GM12878 (cell line): ENCODE data around the gene TRAPPC6A. TPM values are rescaled to one million over a fixed set of nuclear protein-coding genes. Genes with fewer than 3 reads are reported as not detected.

ENCODE experiments used
- ATAC-seq: fragments of 200-7000 bp; cut with Tn5 transposase; 3 replicates; pipeline ENCODE4 v1.9.1; 2020; ENCODE audit warnings: mild to moderate bottlenecking, moderate library complexity
- BruUV-seq: library from RNA; stranded (reverse); fragments of 400-500 nt; replicated peaks from 2 replicates; lab custom pipeline; 2021; lab: Mats Ljungman, UMichigan
- CTCF ChIA-PET: fragments of 300-600 bp; sonication (Branson Sonifier 250); formaldehyde crosslinking; extraction: SDS; loops from one replicate; lab custom pipeline; 2021; ENCODE audit warnings: inconsistent platforms; lab: Yijun Ruan, JAX
- POLR2A ChIA-PET: fragments of 350-600 bp; formaldehyde crosslinking; extraction: SDS; loops from one replicate; lab custom pipeline; 2021; ENCODE audit warnings: inconsistent platforms; lab: Charles Lee
- RAD21 ChIA-PET: fragments of 300-600 bp; sonication (Branson Sonifier 250); formaldehyde crosslinking; loops from one replicate; lab custom pipeline; 2023; ENCODE audit warnings: antibody characterized with exemption; ENCODE audit not compliant: unreplicated experiment; lab: Charles Lee
- SMC1A ChIA-PET: fragments of 300-600 bp; sonication (Branson Sonifier 250); formaldehyde crosslinking; loops from one replicate; lab custom pipeline; 2023; ENCODE audit not compliant: unreplicated experiment, uncharacterized antibody; lab: Charles Lee
- DNase-seq: peaks from one replicate; pipeline ENCODE4 v3.0.0-alpha.2; 2011; ENCODE audit warnings: low read depth, low spot score
- FAIRE-seq: peaks from 3 replicates; lab custom pipeline; 2011; peaks lifted over from hg19 to GRCh38; lab: Jason Lieb, UNC
- H2AFZ ChIP-seq: 2 replicates; pipeline ENCODE4 v1.6.0; 2011; ENCODE audit warnings: low read depth, low read length, control low read depth; ENCODE audit not compliant: control insufficient read depth
- H3K27ac ChIP-seq: 2 replicates; pipeline ENCODE4 v1.5.1; 2011; ENCODE audit warnings: control low read depth; ENCODE audit not compliant: control insufficient read depth, insufficient read depth
- H3K27me3 ChIP-seq, 2 experiments: replicated peaks in 1 of 2; 2 replicates each; pipeline versions ENCODE4 v1.6.0 to v1.6.1; 2011; ENCODE audit warnings: low read length in 1 of 2; ENCODE audit not compliant: control insufficient read depth in 2 of 2, insufficient read depth in 2 of 2
- H3K36me3 ChIP-seq, 2 experiments: 2 replicates each; pipeline ENCODE4 v1.5.1; 2011; ENCODE audit warnings: low read length in 1 of 2; ENCODE audit not compliant: control insufficient read depth in 2 of 2, insufficient read depth in 2 of 2
- H3K4me1 ChIP-seq: 2 replicates; pipeline ENCODE4 v1.6.1; 2011; ENCODE audit warnings: mild to moderate bottlenecking, low read length, moderate library complexity, mixed read lengths; ENCODE audit not compliant: control insufficient read depth, insufficient read depth
- H3K4me2 ChIP-seq: 2 replicates; pipeline ENCODE4 v1.6.0; 2011; ENCODE audit warnings: control low read depth; ENCODE audit not compliant: control insufficient read depth, insufficient read depth
- H3K4me3 ChIP-seq: fragments of 200-600 bp; sonication (generic); 2 replicates; pipeline ENCODE4 v1.5.1; 2016
- H3K79me2 ChIP-seq: 2 replicates; pipeline ENCODE4 v1.6.0; 2011; ENCODE audit warnings: low read length; ENCODE audit not compliant: control insufficient read depth, insufficient read depth
- H3K9ac ChIP-seq: 2 replicates; pipeline ENCODE4 v1.8.0; 2011; ENCODE audit warnings: low read length, control low read depth, mixed read lengths; ENCODE audit not compliant: control insufficient read depth, insufficient read depth
- H3K9me3 ChIP-seq: replicated peaks from 3 replicates; pipeline ENCODE4 v1.5.1; 2011; ENCODE audit warnings: mild to moderate bottlenecking, low read length; ENCODE audit not compliant: control insufficient read depth, insufficient read depth
- H4K20me1 ChIP-seq: 2 replicates; pipeline ENCODE4 v1.6.0; 2011; ENCODE audit not compliant: control insufficient read depth, insufficient read depth
- DPF2 ChIP-seq: fragments of 450-650 bp; IDR thresholded peaks from 2 replicates; pipeline ENCODE4 v1.6.1; 2017; ENCODE audit warnings: mild to moderate bottlenecking
- EED ChIP-seq: sonication (generic); IDR thresholded peaks from 2 replicates; pipeline ENCODE4 v1.6.1; 2016; ENCODE audit warnings: antibody characterized with exemption, low read depth
- FOS ChIP-seq: IDR thresholded peaks from 3 replicates; pipeline ENCODE4 v1.6.1; 2011; ENCODE audit warnings: borderline replicate concordance; ENCODE audit not compliant: insufficient read length; ENCODE audit errors: extremely low read depth
- FOXK2 ChIP-seq: fragments of 450-650 bp; IDR thresholded peaks from 2 replicates; pipeline ENCODE4 v1.6.1; 2017; ENCODE audit warnings: mild to moderate bottlenecking, moderate library complexity
- FOXM1 ChIP-seq: IDR thresholded peaks from 2 replicates; pipeline ENCODE4 v1.6.1; 2012; ENCODE audit warnings: low read depth, mild to moderate bottlenecking, inconsistent platforms, low read length, moderate library complexity
- GATAD2B ChIP-seq: fragments of 450-650 bp; conservative IDR thresholded peaks from 2 replicates; pipeline ENCODE4 v1.6.1; 2017; ENCODE audit warnings: low read depth, mild to moderate bottlenecking, moderate library complexity
- KDM1A ChIP-seq: fragments of 200-600 bp; sonication (generic); IDR thresholded peaks from 2 replicates; pipeline ENCODE4 v1.6.1; 2016; ENCODE audit warnings: borderline replicate concordance
- NFIC ChIP-seq: IDR thresholded peaks from 2 replicates; pipeline ENCODE4 v1.6.1; 2012; ENCODE audit warnings: low read depth, mild to moderate bottlenecking, inconsistent platforms, low read length, moderate library complexity
- NFYB ChIP-seq: IDR thresholded peaks from 2 replicates; pipeline ENCODE4 v1.6.1; 2011; ENCODE audit warnings: low read depth, mild to moderate bottlenecking, low read length, improper control_type of control experiment, moderate library complexity; ENCODE audit not compliant: insufficient read depth
- NRF1 ChIP-seq: conservative IDR thresholded peaks from 2 replicates; pipeline ENCODE4 v1.6.1; 2011; ENCODE audit warnings: mild to moderate bottlenecking, low read depth, low read length, improper control_type of control experiment
- POU2F2 ChIP-seq: IDR thresholded peaks from 3 replicates; pipeline ENCODE4 v1.6.1; 2011; ENCODE audit warnings: low read depth, mild to moderate bottlenecking, low read length, borderline replicate concordance
- RB1 ChIP-seq: fragments of 450-650 bp; formaldehyde crosslinking; IDR thresholded peaks from 2 replicates; pipeline ENCODE4 v1.6.1; 2017; ENCODE audit warnings: mild to moderate bottlenecking, borderline replicate concordance
- RFX5 ChIP-seq: IDR thresholded peaks from 2 replicates; pipeline ENCODE4 v1.6.1; 2011; ENCODE audit warnings: low read depth, low read length, improper control_type of control experiment
- TBL1XR1 ChIP-seq: IDR thresholded peaks from 2 replicates; pipeline ENCODE4 v1.6.1; 2012; ENCODE audit warnings: low read depth, low read length, improper control_type of control experiment
- ZNF217 ChIP-seq: fragments of 450-650 bp; IDR thresholded peaks from 2 replicates; pipeline ENCODE4 v1.6.1; 2017; ENCODE audit warnings: antibody characterized with exemption, mild to moderate bottlenecking
- WGBS: methylation state at CpG from one replicate; pipeline ENCODE4 v1.1.6; 2016; ENCODE audit warnings: low lambda C conversion rate; ENCODE audit not compliant: insufficient replicate concordance, insufficient coverage; ENCODE audit errors: missing lambda C conversion rate; 5-methylcytosine and 5-hydroxymethylcytosine counted together
- in situ Hi-C: fragments of 300-500 bp; cut with MboI; formaldehyde crosslinking; loops from 9 replicates; pipeline ENCODE4 v1.14.3; 2018; ENCODE audit warnings: mixed read lengths
- intact Hi-C: fragments of 100-400 bp; cut with micrococcal nuclease; formaldehyde crosslinking; loops from one replicate; pipeline ENCODE4 v1.14.2; 2022; ENCODE audit not compliant: unreplicated experiment
- polyA plus RNA-seq, 11 experiments: library from polyadenylated mRNA; depleted of rRNA in 4 of 11; unstranded in 6 of 11; stranded (reverse) in 5 of 11; fragments of >200 nt; fragmentation: Nextera tagmentation in 4 of 11; fragmentation: Illumina TruSeq in 1 of 11; extraction: Ambion mirVana in 4 of 11; extraction: Trizol in 1 of 11; gene quantifications; 1 replicate in 1 of 11; 2 replicates in 10 of 11; pipeline versions ENCODE4 v1.2.1 to v1.2.3, GENCODE V29; 2011 to 2016; ENCODE audit warnings: inconsistent platforms in 2 of 11, missing spikeins in 2 of 11, low read depth in 1 of 11
- total RNA-seq, 4 experiments: library from RNA; depleted of rRNA in 3 of 4; stranded (reverse); fragments of >200 nt in 3 of 4; fragmentation: Illumina TruSeq in 1 of 4; extraction: Trizol in 1 of 4; gene quantifications; 2 replicates each; pipeline versions ENCODE4 v1.2.1 to v1.2.3, GENCODE V29; 2013 to 2021
- TF ChIP-seq, protein P1 (sequence below): fragments of 150-350 bp; IDR thresholded peaks from 2 replicates; pipeline ENCODE4 v1.6.1; 2016; ENCODE audit warnings: low read depth, low read length
- TF ChIP-seq, protein P2 (sequence below): IDR thresholded peaks from 2 replicates; pipeline ENCODE4 v1.6.1; 2012; ENCODE audit warnings: low read depth, low read length, improper control_type of control experiment
- TF ChIP-seq, protein P3 (sequence below): fragments of 450-650 bp; IDR thresholded peaks from 2 replicates; pipeline ENCODE4 v1.6.1; 2017; ENCODE audit warnings: mild to moderate bottlenecking, low read depth, inconsistent platforms; ENCODE audit not compliant: poor library complexity, severe bottlenecking

Gene TRAPPC6A
- total and polyA plus RNA-seq, 10 of the 15 experiments (the other 5 are each of a cell fraction or from before 2014, with no cell fraction given): 1.8 to 83.9 (median 35.8) TPM

- no peak for TF ChIP-seq GATAD2B
- no peak for TF ChIP-seq FOS
- TF ChIP-seq KDM1A: no peak
- TF ChIP-seq, all 136 proteins: peak for 0
These were observed 28.3 kb upstream of the TRAPPC6A start (continued) for GRCh38 chr19:45206328-45206727.

DNA sequence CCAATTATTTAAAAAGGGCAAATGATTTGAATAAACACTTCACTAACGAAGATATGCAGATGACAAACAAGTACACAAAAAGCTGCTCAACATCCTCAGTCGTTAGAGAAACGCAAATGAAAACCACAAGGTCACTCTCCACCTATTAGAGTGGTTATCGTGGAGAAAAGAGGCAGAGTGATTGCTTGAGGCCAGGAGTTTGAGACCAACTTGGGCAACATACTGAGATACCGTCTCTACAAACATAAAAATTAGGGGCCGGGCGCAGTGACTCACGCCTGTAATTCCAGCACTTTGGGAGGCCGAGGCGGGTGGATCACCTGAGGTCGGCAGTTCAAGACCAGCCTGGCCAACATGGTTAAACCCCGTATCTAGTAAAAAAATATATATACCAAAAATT is 27.8 kb upstream of the TRAPPC6A start:
- no peaks in the 10 kb centered on the region for H3K36me3 ChIP-seq
- ChIA-PET RAD21 (no interaction called here), CTCF (no interaction called here), POLR2A (interaction anchor here (0.7 kb wide), 1 partner anchor 149 kb away, joined by 8 read pairs; no protein-coding TSS in a partner anchor), SMC1A (no interaction called here)
- no peaks in the 10 kb centered on the region for H3K27me3 ChIP-seq
- H3K9ac ChIP-seq: no peak overlapping the region
- H2AFZ ChIP-seq: no peak overlapping the region
- H3K27ac ChIP-seq: no peak overlapping the region
- no TSS peak for BruUV-seq
- DNase-seq (no peak), FAIRE-seq (no peak), ATAC-seq (no peak)
- H3K4me3 ChIP-seq: no peak overlapping the region
- in situ Hi-C loops (no loop called here), intact Hi-C loops (no loop called here)
- H3K4me2 ChIP-seq: no peak overlapping the region
- H3K9me3 ChIP-seq: no peaks in the 10 kb centered on the region; the same call in 2 of the 3 replicates
- H3K79me2 ChIP-seq: no peaks in the 10 kb centered on the region
- 35% methylated on average over 12 of the region's 12 CpGs for WGBS
- no peaks in the 10 kb centered on the region for H4K20me1 ChIP-seq
- no peaks in the 10 kb centered on the region for H3K4me1 ChIP-seq
- TF ChIP-seq, protein P1, sequence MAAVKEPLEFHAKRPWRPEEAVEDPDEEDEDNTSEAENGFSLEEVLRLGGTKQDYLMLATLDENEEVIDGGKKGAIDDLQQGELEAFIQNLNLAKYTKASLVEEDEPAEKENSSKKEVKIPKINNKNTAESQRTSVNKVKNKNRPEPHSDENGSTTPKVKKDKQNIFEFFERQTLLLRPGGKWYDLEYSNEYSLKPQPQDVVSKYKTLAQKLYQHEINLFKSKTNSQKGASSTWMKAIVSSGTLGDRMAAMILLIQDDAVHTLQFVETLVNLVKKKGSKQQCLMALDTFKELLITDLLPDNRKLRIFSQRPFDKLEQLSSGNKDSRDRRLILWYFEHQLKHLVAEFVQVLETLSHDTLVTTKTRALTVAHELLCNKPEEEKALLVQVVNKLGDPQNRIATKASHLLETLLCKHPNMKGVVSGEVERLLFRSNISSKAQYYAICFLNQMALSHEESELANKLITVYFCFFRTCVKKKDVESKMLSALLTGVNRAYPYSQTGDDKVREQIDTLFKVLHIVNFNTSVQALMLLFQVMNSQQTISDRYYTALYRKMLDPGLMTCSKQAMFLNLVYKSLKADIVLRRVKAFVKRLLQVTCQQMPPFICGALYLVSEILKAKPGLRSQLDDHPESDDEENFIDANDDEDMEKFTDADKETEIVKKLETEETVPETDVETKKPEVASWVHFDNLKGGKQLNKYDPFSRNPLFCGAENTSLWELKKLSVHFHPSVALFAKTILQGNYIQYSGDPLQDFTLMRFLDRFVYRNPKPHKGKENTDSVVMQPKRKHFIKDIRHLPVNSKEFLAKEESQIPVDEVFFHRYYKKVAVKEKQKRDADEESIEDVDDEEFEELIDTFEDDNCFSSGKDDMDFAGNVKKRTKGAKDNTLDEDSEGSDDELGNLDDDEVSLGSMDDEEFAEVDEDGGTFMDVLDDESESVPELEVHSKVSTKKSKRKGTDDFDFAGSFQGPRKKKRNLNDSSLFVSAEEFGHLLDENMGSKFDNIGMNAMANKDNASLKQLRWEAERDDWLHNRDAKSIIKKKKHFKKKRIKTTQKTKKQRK: no peak
- TF ChIP-seq EED: no peak
- no peak for TF ChIP-seq RFX5
- TF ChIP-seq NRF1: no peak
- no peak for TF ChIP-seq FOXM1
- no peak for TF ChIP-seq FOXK2
- no peak for TF ChIP-seq ZNF217
- no peak for TF ChIP-seq TBL1XR1
- TF ChIP-seq RB1: no peak
- TF ChIP-seq DPF2: no peak
- TF ChIP-seq, protein P2, sequence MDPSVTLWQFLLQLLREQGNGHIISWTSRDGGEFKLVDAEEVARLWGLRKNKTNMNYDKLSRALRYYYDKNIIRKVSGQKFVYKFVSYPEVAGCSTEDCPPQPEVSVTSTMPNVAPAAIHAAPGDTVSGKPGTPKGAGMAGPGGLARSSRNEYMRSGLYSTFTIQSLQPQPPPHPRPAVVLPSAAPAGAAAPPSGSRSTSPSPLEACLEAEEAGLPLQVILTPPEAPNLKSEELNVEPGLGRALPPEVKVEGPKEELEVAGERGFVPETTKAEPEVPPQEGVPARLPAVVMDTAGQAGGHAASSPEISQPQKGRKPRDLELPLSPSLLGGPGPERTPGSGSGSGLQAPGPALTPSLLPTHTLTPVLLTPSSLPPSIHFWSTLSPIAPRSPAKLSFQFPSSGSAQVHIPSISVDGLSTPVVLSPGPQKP: no peak
- TF ChIP-seq NFYB: no peak
- no peak for TF ChIP-seq NFIC
- TF ChIP-seq POU2F2: no peak
- TF ChIP-seq, protein P3, sequence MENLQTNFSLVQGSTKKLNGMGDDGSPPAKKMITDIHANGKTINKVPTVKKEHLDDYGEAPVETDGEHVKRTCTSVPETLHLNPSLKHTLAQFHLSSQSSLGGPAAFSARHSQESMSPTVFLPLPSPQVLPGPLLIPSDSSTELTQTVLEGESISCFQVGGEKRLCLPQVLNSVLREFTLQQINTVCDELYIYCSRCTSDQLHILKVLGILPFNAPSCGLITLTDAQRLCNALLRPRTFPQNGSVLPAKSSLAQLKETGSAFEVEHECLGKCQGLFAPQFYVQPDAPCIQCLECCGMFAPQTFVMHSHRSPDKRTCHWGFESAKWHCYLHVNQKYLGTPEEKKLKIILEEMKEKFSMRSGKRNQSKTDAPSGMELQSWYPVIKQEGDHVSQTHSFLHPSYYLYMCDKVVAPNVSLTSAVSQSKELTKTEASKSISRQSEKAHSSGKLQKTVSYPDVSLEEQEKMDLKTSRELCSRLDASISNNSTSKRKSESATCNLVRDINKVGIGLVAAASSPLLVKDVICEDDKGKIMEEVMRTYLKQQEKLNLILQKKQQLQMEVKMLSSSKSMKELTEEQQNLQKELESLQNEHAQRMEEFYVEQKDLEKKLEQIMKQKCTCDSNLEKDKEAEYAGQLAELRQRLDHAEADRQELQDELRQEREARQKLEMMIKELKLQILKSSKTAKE: no peak
